HepG2 (cell line): ENCODE results near the gene DSPP.

Experiments used
- PHB2 ChIP-seq: fragments of 450-650 bp; IDR thresholded peaks from 2 replicates; pipeline ENCODE4 v1.6.1; 2018; ENCODE audit not compliant: partially characterized antibody
- THAP11 ChIP-seq: IDR thresholded peaks from 2 replicates; pipeline ENCODE4 v1.6.1; 2016; ENCODE audit warnings: missing biosample characterization, missing genetic modification reagents
- ZNF280D ChIP-seq: sonication (generic); formaldehyde crosslinking; IDR thresholded peaks from 2 replicates; pipeline ENCODE4 v1.5.1; 2020; ENCODE audit warnings: mild to moderate bottlenecking, missing genetic modification reagents
- TF ChIP-seq, protein P1 (sequence below): sonication (generic); formaldehyde crosslinking; IDR thresholded peaks from 2 replicates; pipeline ENCODE4 v1.9.0; 2022; ENCODE audit warnings: low read depth, missing genetic modification reagents

DNA sequence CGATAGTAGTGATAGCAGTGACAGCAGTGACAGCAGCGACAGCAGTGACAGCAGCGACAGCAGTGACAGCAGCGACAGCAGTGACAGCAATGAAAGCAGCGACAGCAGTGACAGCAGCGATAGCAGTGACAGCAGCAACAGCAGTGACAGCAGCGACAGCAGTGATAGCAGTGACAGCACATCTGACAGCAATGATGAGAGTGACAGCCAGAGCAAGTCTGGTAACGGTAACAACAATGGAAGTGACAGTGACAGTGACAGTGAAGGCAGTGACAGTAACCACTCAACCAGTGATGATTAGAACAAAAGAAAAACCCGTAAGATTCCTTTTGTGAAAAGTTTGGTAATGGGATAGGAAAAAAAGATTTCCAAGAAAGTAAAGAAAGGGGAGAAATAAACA is 7.9 kb downstream of the DSPP start:
- TF ChIP-seq THAP11 (CRISPR knock-in tag) (no peak), ZNF280D (no peak), PHB2 (no peak)
- TF ChIP-seq, protein P1, sequence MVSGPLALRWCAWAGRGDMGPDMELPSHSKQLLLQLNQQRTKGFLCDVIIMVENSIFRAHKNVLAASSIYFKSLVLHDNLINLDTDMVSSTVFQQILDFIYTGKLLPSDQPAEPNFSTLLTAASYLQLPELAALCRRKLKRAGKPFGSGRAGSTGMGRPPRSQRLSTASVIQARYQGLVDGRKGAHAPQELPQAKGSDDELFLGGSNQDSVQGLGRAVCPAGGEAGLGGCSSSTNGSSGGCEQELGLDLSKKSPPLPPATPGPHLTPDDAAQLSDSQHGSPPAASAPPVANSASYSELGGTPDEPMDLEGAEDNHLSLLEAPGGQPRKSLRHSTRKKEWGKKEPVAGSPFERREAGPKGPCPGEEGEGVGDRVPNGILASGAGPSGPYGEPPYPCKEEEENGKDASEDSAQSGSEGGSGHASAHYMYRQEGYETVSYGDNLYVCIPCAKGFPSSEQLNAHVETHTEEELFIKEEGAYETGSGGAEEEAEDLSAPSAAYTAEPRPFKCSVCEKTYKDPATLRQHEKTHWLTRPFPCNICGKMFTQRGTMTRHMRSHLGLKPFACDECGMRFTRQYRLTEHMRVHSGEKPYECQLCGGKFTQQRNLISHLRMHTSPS (CRISPR knock-in tag) = no peak
